GM12892 (cell line): ENCODE data around the gene PDXDC1.
"Not testable (repeated sequence)": the region's sequence is repeated elsewhere in the genome, so short reads cannot be mapped to it uniquely, and the experiment has no call there.

Experiments used
- POLR2A ChIP-seq: IDR thresholded peaks from 2 replicates; pipeline ENCODE4 v1.6.1; 2011; ENCODE audit warnings: low read depth, low read length, control low read depth
- POLR2AphosphoS5 ChIP-seq: IDR thresholded peaks from 2 replicates; pipeline ENCODE4 v1.6.1; 2011; ENCODE audit warnings: low read depth, low read length, control low read depth
- TAF1 ChIP-seq: IDR thresholded peaks from 2 replicates; pipeline ENCODE4 v1.6.1; 2011; ENCODE audit warnings: low read depth, mild to moderate bottlenecking, control low read depth, low read length, borderline replicate concordance

- TF ChIP-seq TAF1, POLR2A, POLR2AphosphoS5: not testable (repeated sequence)
Measured at GRCh38 chr16:14975418-14976194, 780 bp downstream of the PDXDC1 start.
